GM19328 (cell line): ENCODE results near the gene INPP5D.
"Not testable (repeated sequence)": the region's sequence is repeated elsewhere in the genome, so short reads cannot be mapped to it uniquely, and the experiment has no call there.

Experiments used
- ATAC-seq: cut with Tn5 transposase; IDR thresholded peaks from one replicate; pipeline ENCODE4 v1.9.1; 2021; ENCODE audit warnings: mild to moderate bottlenecking, moderate library complexity; ENCODE audit not compliant: unreplicated experiment

INPP5D gene

GRCh38 chr2:233115741-233116140, 55.6 kb downstream of the INPP5D start:
- ATAC-seq: no peak

- no peak for ATAC-seq
Observed at GRCh38 chr2:233116946-233117345, 56.8 kb downstream of the INPP5D start.

GRCh38 chr2:233117351-233117750, 57.2 kb downstream of the INPP5D start:
- no peak for ATAC-seq

GRCh38 chr2:233117811-233118647, 57.9 kb downstream of the INPP5D start:
- ATAC-seq: no peak

GRCh38 chr2:233118648-233119000, 58.5 kb downstream of the INPP5D start:
- ATAC-seq: no peak

- no peak for ATAC-seq
Observed at GRCh38 chr2:233119123-233119522, 59.0 kb downstream of the INPP5D start.

GRCh38 chr2:233119806-233120205, 59.7 kb downstream of the INPP5D start:
- no peak for ATAC-seq

GRCh38 chr2:233120459-233120858, 60.3 kb downstream of the INPP5D start:
- ATAC-seq: no peak

- ATAC-seq: no peak
Observed at GRCh38 chr2:233121856-233122255, 61.7 kb downstream of the INPP5D start.

GRCh38 chr2:233122541-233122940, 62.4 kb downstream of the INPP5D start:
- ATAC-seq: no peak

- not testable (repeated sequence) for ATAC-seq
Observed at GRCh38 chr2:233123576-233123975, 63.4 kb downstream of the INPP5D start.

- ATAC-seq: peak; percentile 86
Observed at GRCh38 chr2:233124421-233125080, 64.4 kb downstream of the INPP5D start.

GRCh38 chr2:233125455-233126065, 65.4 kb downstream of the INPP5D start:
- no peak for ATAC-seq

GRCh38 chr2:233129351-233129978, 69.3 kb downstream of the INPP5D start:
- ATAC-seq: no peak

GRCh38 chr2:233130024-233130423, 69.9 kb downstream of the INPP5D start:
- no peak for ATAC-seq

GRCh38 chr2:233130481-233131020, 70.4 kb downstream of the INPP5D start:
- ATAC-seq: no peak

GRCh38 chr2:233131936-233132720, 72.0 kb downstream of the INPP5D start:
- ATAC-seq: no peak

GRCh38 chr2:233133239-233133638, 73.1 kb downstream of the INPP5D start:
- no peak for ATAC-seq

GRCh38 chr2:233135421-233135820, 75.3 kb downstream of the INPP5D start:
- no peak for ATAC-seq

GRCh38 chr2:233137040-233137439, 76.9 kb downstream of the INPP5D start:
- no peak for ATAC-seq
